HCT116 (cell line): Measurements from ENCODE around the gene WSB1. TPM values are rescaled to one million over a fixed set of nuclear protein-coding genes. Genes with fewer than 3 reads are reported as not detected.

Experiments used
- ATAC-seq: fragments of 200-7000 bp; cut with Tn5 transposase; 2 replicates; pipeline ENCODE4 v1.9.1; 2020; ENCODE audit warnings: mild to moderate bottlenecking, moderate library complexity
- BruUV-seq: library from RNA; stranded (reverse); fragments of 400-500 nt; replicated peaks from 2 replicates; lab custom pipeline; 2021; lab: Mats Ljungman, UMichigan
- CTCF ChIA-PET: fragments of 300-600 bp; sonication (Branson Sonifier 250); formaldehyde crosslinking; loops from one replicate; lab custom pipeline; 2021; ENCODE audit warnings: antibody characterized with exemption; lab: Charles Lee
- POLR2A ChIA-PET: fragments of 300-600, 350-600 bp; sonication (Branson Sonifier 250); formaldehyde crosslinking; loops from one replicate; lab custom pipeline; 2021; ENCODE audit warnings: antibody characterized with exemption; lab: Charles Lee
- RAD21 ChIA-PET, 2 experiments: fragments of 300-600 bp; sonication (Branson Sonifier 250); formaldehyde crosslinking; loops; one replicate each; lab custom pipeline; 2023; ENCODE audit warnings: low total read pairs in 2 of 2; ENCODE audit not compliant: uncharacterized antibody in 2 of 2, unreplicated experiment in 2 of 2, low non-redundant PET in 1 of 2; lab: Charles Lee
- DNase-seq: peaks from one replicate; pipeline ENCODE4 v3.0.0-alpha.2; 2010; ENCODE audit warnings: low read depth, low spot score
- H2AFZ ChIP-seq: fragments of 200-600 bp; shearing (Covaris generic), sonication (generic); 2 replicates; pipeline ENCODE4 v1.6.1; 2017; ENCODE audit warnings: low read depth, mixed run types, mixed read lengths, antibody characterized with exemption, low read length; ENCODE audit not compliant: poor library complexity, severe bottlenecking
- H3K27ac ChIP-seq: 2 replicates; pipeline ENCODE4 v1.5.1; 2012; ENCODE audit warnings: low read depth, low read length
- H3K27me3 ChIP-seq: fragments of 200-600 bp; sonication (generic); 2 replicates; pipeline ENCODE4 v1.6.1; 2016; ENCODE audit warnings: mixed run types, low read length, mixed read lengths; ENCODE audit not compliant: insufficient read depth
- H3K36me3 ChIP-seq, 2 experiments: fragments of 200-500 bp in 1 of 2; fragments of 200-600 bp in 1 of 2; sonication (Bioruptor generic) in 1 of 2; sonication (generic) in 1 of 2; 2 replicates each; pipeline versions ENCODE4 v1.5.1 to v1.6.1; 2014 to 2016; ENCODE audit warnings: low read length in 2 of 2, inconsistent platforms in 1 of 2, mixed read lengths in 1 of 2, mixed run types in 1 of 2; ENCODE audit not compliant: insufficient read depth in 2 of 2, control insufficient read depth in 1 of 2
- H3K4me1 ChIP-seq, 2 experiments: fragments of 200-600 bp in 1 of 2; sonication (generic) in 1 of 2; 2 replicates each; pipeline versions ENCODE4 v1.5.1 to v1.6.1; 2012 to 2017; ENCODE audit warnings: low read length in 2 of 2, inconsistent platforms in 1 of 2, mild to moderate bottlenecking in 1 of 2, mixed read lengths in 1 of 2, mixed run types in 1 of 2, moderate library complexity in 1 of 2; ENCODE audit not compliant: insufficient read depth in 2 of 2, control insufficient read depth in 1 of 2
- H3K4me2 ChIP-seq: fragments of 200-600 bp; sonication (generic); 2 replicates; pipeline ENCODE4 v1.6.1; 2017; ENCODE audit warnings: mixed run types, low read length, mixed read lengths
- H3K4me3 ChIP-seq, 2 experiments: fragments of 200-600 bp in 1 of 2; sonication (generic) in 1 of 2; replicated peaks in 1 of 2; 2 replicates each; pipeline ENCODE4 v1.5.1; 2011 to 2016; ENCODE audit warnings: low read length in 2 of 2, control low read depth in 1 of 2, low read depth in 1 of 2, mild to moderate bottlenecking in 1 of 2, mixed read lengths in 1 of 2, mixed run types in 1 of 2
- H3K79me2 ChIP-seq: fragments of 200-600 bp; sonication (generic); 2 replicates; pipeline ENCODE4 v1.6.1; 2017; ENCODE audit warnings: mild to moderate bottlenecking, mixed run types, low read length, moderate library complexity, mixed read lengths; ENCODE audit not compliant: insufficient read depth
- H3K9ac ChIP-seq: fragments of 200-600 bp; sonication (generic); 2 replicates; pipeline ENCODE4 v1.6.1; 2016; ENCODE audit warnings: low read length, mixed read lengths
- H3K9me2 ChIP-seq: fragments of 200-600 bp; sonication (generic), shearing (Covaris generic); 2 replicates; pipeline ENCODE4 v1.6.1; 2017; ENCODE audit warnings: mixed run types, mild to moderate bottlenecking, moderate library complexity; ENCODE audit not compliant: insufficient read depth
- H3K9me3 ChIP-seq, 2 experiments: fragments of 200-500 bp in 1 of 2; fragments of 200-600 bp in 1 of 2; sonication (Bioruptor generic) in 1 of 2; sonication (generic) in 1 of 2; 2 replicates each; pipeline ENCODE4 v1.6.1; 2014 to 2017; ENCODE audit warnings: low read length in 2 of 2, mixed read lengths in 2 of 2, inconsistent platforms in 1 of 2, low read depth in 1 of 2, mild to moderate bottlenecking in 1 of 2, mixed run types in 1 of 2, moderate library complexity in 1 of 2; ENCODE audit not compliant: control insufficient read depth in 1 of 2, insufficient read depth in 1 of 2
- H4K20me1 ChIP-seq: fragments of 200-600 bp; sonication (generic), shearing (Covaris generic); 2 replicates; pipeline ENCODE4 v1.6.1; 2017; ENCODE audit warnings: mixed run types, mild to moderate bottlenecking, moderate library complexity; ENCODE audit not compliant: insufficient read depth
- ATF3 ChIP-seq: IDR thresholded peaks from 2 replicates; pipeline ENCODE4 v1.6.1; 2012
- CEBPB ChIP-seq: IDR thresholded peaks from 2 replicates; pipeline ENCODE4 v1.6.1; 2012; ENCODE audit warnings: low read depth
- CTCF ChIP-seq, 3 experiments: fragments of 200-600 bp in 1 of 3; sonication (generic) in 1 of 3; IDR thresholded peaks in 2 of 3; conservative IDR thresholded peaks in 1 of 3; 2 replicates each; pipeline ENCODE4 v1.5.1; 2012 to 2017; ENCODE audit warnings: low read depth in 2 of 3, low read length in 2 of 3, antibody characterized with exemption in 1 of 3, borderline replicate concordance in 1 of 3, control low read depth in 1 of 3, mild to moderate bottlenecking in 1 of 3, mixed read lengths in 1 of 3, mixed run types in 1 of 3, moderate library complexity in 1 of 3; ENCODE audit not compliant: insufficient read depth in 1 of 3
- ELF1 ChIP-seq: IDR thresholded peaks from 2 replicates; pipeline ENCODE4 v1.6.1; 2012; ENCODE audit warnings: low read depth, borderline replicate concordance
- EZH2 ChIP-seq: fragments of 200-600 bp; sonication (generic); IDR thresholded peaks from 2 replicates; pipeline ENCODE4 v1.6.1; 2017; ENCODE audit warnings: antibody characterized with exemption, mixed run types
- EZH2phosphoT487 ChIP-seq: fragments of 200-600 bp; IDR thresholded peaks from 2 replicates; pipeline ENCODE4 v1.6.1; 2018; ENCODE audit warnings: antibody characterized with exemption, borderline replicate concordance
- POLR2A ChIP-seq: IDR thresholded peaks from 2 replicates; pipeline ENCODE4 v1.7.0; 2011; ENCODE audit warnings: borderline replicate concordance; ENCODE audit not compliant: insufficient read depth, insufficient read length; ENCODE audit errors: extremely low read depth
- REST ChIP-seq: IDR thresholded peaks from 2 replicates; pipeline ENCODE4 v1.6.1; 2012; ENCODE audit warnings: low read depth
- SIN3A ChIP-seq: IDR thresholded peaks from 2 replicates; pipeline ENCODE4 v1.6.1; 2012; ENCODE audit warnings: low read depth
- SP1 ChIP-seq: IDR thresholded peaks from 2 replicates; pipeline ENCODE4 v1.6.1; 2012; ENCODE audit warnings: low read depth
- TCF7L2 ChIP-seq: IDR thresholded peaks from 2 replicates; pipeline ENCODE4 v1.7.0; 2011; ENCODE audit warnings: borderline replicate concordance, inconsistent platforms; ENCODE audit not compliant: insufficient read depth, insufficient read length; ENCODE audit errors: extremely low read depth
- ZBTB33 ChIP-seq: IDR thresholded peaks from 2 replicates; pipeline ENCODE4 v1.6.1; 2011; ENCODE audit warnings: mild to moderate bottlenecking, low read length, moderate library complexity; ENCODE audit not compliant: insufficient replicate concordance; ENCODE audit errors: extremely low read depth
- ZFX ChIP-seq: fragments of 450-650 bp; IDR thresholded peaks from 2 replicates; pipeline ENCODE4 v1.6.1; 2017
- intact Hi-C: fragments of 100-400 bp; cut with micrococcal nuclease; formaldehyde crosslinking; loops from 2 replicates; pipeline ENCODE4 v1.10.0; 2022
- total RNA-seq: library from RNA; stranded (reverse); gene quantifications from one replicate; pipeline ENCODE4 v1.2.1, GENCODE V29; 2021; ENCODE audit not compliant: unreplicated experiment

Gene WSB1
- total RNA-seq, 1 experiment from 2014 or later, result 88.0 TPM

DNA sequence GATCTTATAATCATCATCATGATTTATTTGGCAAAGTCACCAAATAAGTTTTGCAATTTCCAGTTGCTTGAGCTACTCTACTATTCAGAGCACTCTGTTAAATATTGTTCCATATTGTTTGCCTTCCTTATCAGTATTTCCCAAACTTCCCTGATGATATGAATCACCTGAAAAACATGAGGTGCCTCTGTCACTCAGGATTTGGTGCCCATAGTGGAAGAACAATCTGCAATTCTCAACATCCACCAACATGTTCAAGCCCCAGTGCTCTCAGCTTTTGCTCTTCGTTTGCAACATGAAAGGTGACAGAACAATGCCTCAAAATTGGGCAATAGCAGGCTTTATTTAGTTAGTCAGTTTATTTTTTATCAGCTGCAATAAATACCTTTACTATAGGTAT, 28.6 kb upstream of the WSB1 start:
- ChIA-PET POLR2A (interaction anchor here (1.4 kb wide), 1 partner anchor 28 kb away, joined by 3 read pairs; the partner anchor contains the start of gene WSB1), CTCF (no interaction called here), RAD21 (no interaction called here)
- H3K4me1 ChIP-seq, result no peaks in the 10 kb centered on the region
- no peaks in the 10 kb centered on the region for H3K36me3 ChIP-seq
- no peak overlapping the region for H2AFZ ChIP-seq
- intact Hi-C loops, result no loop called here
- no peaks in the 10 kb centered on the region for H3K27me3 ChIP-seq
- no peak for TF ChIP-seq ZFX
- TF ChIP-seq POLR2A, result no peak
- TF ChIP-seq ZBTB33, result no peak
- no peak for TF ChIP-seq TCF7L2
- no peak for TF ChIP-seq ATF3
- TF ChIP-seq SP1, result no peak
- TF ChIP-seq EZH2phosphoT487, result no peak
- no peak for TF ChIP-seq EZH2
- TF ChIP-seq SIN3A, result no peak
- no peak for TF ChIP-seq ELF1
- no peak for TF ChIP-seq CTCF (IDR thresholded peaks at IDR 0.05 in 2 of 3, conservative IDR thresholded peaks at IDR 0.05 in 1 of 3; ENCODE audit: borderline replicate concordance in 1 of 3, insufficient read depth in 1 of 3, low read depth in 2 of 3, low read length in 2 of 3)
- TF ChIP-seq REST, result no peak
- no peak for TF ChIP-seq CEBPB
- H3K9me3 ChIP-seq, result no peaks in the 10 kb centered on the region
- H3K27ac ChIP-seq, result no peak overlapping the region
- no peak overlapping the region for H3K4me2 ChIP-seq
- no peaks in the 10 kb centered on the region for H4K20me1 ChIP-seq
- no peak overlapping the region for H3K4me3 ChIP-seq
- no TSS peak for BruUV-seq
- H3K79me2 ChIP-seq, result no peaks in the 10 kb centered on the region
- no peak for DNase-seq
- H3K9me2 ChIP-seq, result peaks cover 3% of the 10 kb centered on the region; the same call in 1 of the 2 replicates
- H3K9ac ChIP-seq, result no peak overlapping the region
- no peak for ATAC-seq
